ENCODE measurements around the gene ZFAND3.

Gene ZFAND3

GRCh38 chr6:38185244-38185643 is 365.7 kb downstream of the ZFAND3 start:
- no peak overlapping the region for H3K4me3 Mint-ChIP-seq
- H3K27me3 Mint-ChIP-seq (ENCODE audit: low read depth) = no peaks in the 10 kb centered on the region
- no peaks in the 10 kb centered on the region for H3K4me1 Mint-ChIP-seq (ENCODE audit: low read depth)
- no peak for DNase-seq (ENCODE audit: low spot score)
- H3K27ac Mint-ChIP-seq = no peak overlapping the region
- no peaks in the 10 kb centered on the region for H3K9me3 Mint-ChIP-seq
- no peaks in the 10 kb centered on the region for H3K36me3 Mint-ChIP-seq (ENCODE audit: low read depth)

GRCh38 chr6:38185752-38186151 is 366.2 kb downstream of the ZFAND3 start:
- Mint-ChIP-seq H3K27ac (no peak overlapping the region), H3K4me3 (no peak overlapping the region), H3K27me3 (ENCODE audit: low read depth) (no peaks in the 10 kb centered on the region), H3K36me3 (ENCODE audit: low read depth) (no peaks in the 10 kb centered on the region), H3K4me1 (ENCODE audit: low read depth) (no peaks in the 10 kb centered on the region), H3K9me3 (no peaks in the 10 kb centered on the region)
- DNase-seq (ENCODE audit: low spot score) = no peak

GRCh38 chr6:38187325-38187724 is 367.8 kb downstream of the ZFAND3 start:
- Mint-ChIP-seq H3K27me3 (ENCODE audit: low read depth) (no peaks in the 10 kb centered on the region), H3K36me3 (ENCODE audit: low read depth) (no peaks in the 10 kb centered on the region), H3K4me1 (ENCODE audit: low read depth) (no peaks in the 10 kb centered on the region), H3K4me3 (no peak overlapping the region), H3K27ac (no peak overlapping the region), H3K9me3 (no peaks in the 10 kb centered on the region)
- DNase-seq (ENCODE audit: low spot score) = no peak

GRCh38 chr6:38187811-38188590 is 368.5 kb downstream of the ZFAND3 start:
- Mint-ChIP-seq H3K4me1 (ENCODE audit: low read depth) (no peaks in the 10 kb centered on the region), H3K27me3 (ENCODE audit: low read depth) (no peaks in the 10 kb centered on the region), H3K9me3 (no peaks in the 10 kb centered on the region), H3K27ac (no peak overlapping the region), H3K4me3 (no peak overlapping the region), H3K36me3 (ENCODE audit: low read depth) (no peaks in the 10 kb centered on the region)
- no peak for DNase-seq (ENCODE audit: low spot score)

GRCh38 chr6:38188677-38189335 is 369.3 kb downstream of the ZFAND3 start:
- Mint-ChIP-seq H3K4me3 (no peak overlapping the region), H3K27ac (no peak overlapping the region), H3K9me3 (no peaks in the 10 kb centered on the region), H3K4me1 (ENCODE audit: low read depth) (no peaks in the 10 kb centered on the region), H3K27me3 (ENCODE audit: low read depth) (no peaks in the 10 kb centered on the region), H3K36me3 (ENCODE audit: low read depth) (no peaks in the 10 kb centered on the region)
- DNase-seq (ENCODE audit: low spot score) = no peak

- Mint-ChIP-seq H3K4me1 (ENCODE audit: low read depth) (no peaks in the 10 kb centered on the region), H3K27me3 (ENCODE audit: low read depth) (no peaks in the 10 kb centered on the region), H3K36me3 (ENCODE audit: low read depth) (no peaks in the 10 kb centered on the region), H3K9me3 (no peaks in the 10 kb centered on the region), H3K4me3 (no peak overlapping the region), H3K27ac (no peak overlapping the region)
- no peak for DNase-seq (ENCODE audit: low spot score)
These were observed 371.9 kb downstream of the ZFAND3 start for GRCh38 chr6:38191418-38191817.

GRCh38 chr6:38192011-38192410 is 372.5 kb downstream of the ZFAND3 start:
- DNase-seq (ENCODE audit: low spot score) = no peak
- H3K27me3 Mint-ChIP-seq (ENCODE audit: low read depth) = no peaks in the 10 kb centered on the region
- H3K4me3 Mint-ChIP-seq = no peak overlapping the region
- H3K27ac Mint-ChIP-seq = no peak overlapping the region
- no peaks in the 10 kb centered on the region for H3K36me3 Mint-ChIP-seq (ENCODE audit: low read depth)
- no peaks in the 10 kb centered on the region for H3K4me1 Mint-ChIP-seq (ENCODE audit: low read depth)
- no peaks in the 10 kb centered on the region for H3K9me3 Mint-ChIP-seq

GRCh38 chr6:38192487-38192886 is 373.0 kb downstream of the ZFAND3 start:
- no peaks in the 10 kb centered on the region for H3K27me3 Mint-ChIP-seq (ENCODE audit: low read depth)
- no peak for DNase-seq (ENCODE audit: low spot score)
- no peaks in the 10 kb centered on the region for H3K4me1 Mint-ChIP-seq (ENCODE audit: low read depth)
- no peaks in the 10 kb centered on the region for H3K9me3 Mint-ChIP-seq
- H3K4me3 Mint-ChIP-seq = no peak overlapping the region
- H3K27ac Mint-ChIP-seq = no peak overlapping the region
- no peaks in the 10 kb centered on the region for H3K36me3 Mint-ChIP-seq (ENCODE audit: low read depth)

GRCh38 chr6:38193051-38193450 is 373.5 kb downstream of the ZFAND3 start:
- Mint-ChIP-seq H3K4me1 (ENCODE audit: low read depth) (no peaks in the 10 kb centered on the region), H3K36me3 (ENCODE audit: low read depth) (no peaks in the 10 kb centered on the region), H3K4me3 (no peak overlapping the region), H3K27ac (no peak overlapping the region), H3K27me3 (ENCODE audit: low read depth) (no peaks in the 10 kb centered on the region), H3K9me3 (no peaks in the 10 kb centered on the region)
- no peak for DNase-seq (ENCODE audit: low spot score)

- Mint-ChIP-seq H3K4me1 (ENCODE audit: low read depth) (no peaks in the 10 kb centered on the region), H3K9me3 (no peaks in the 10 kb centered on the region), H3K27ac (no peak overlapping the region), H3K4me3 (no peak overlapping the region), H3K36me3 (ENCODE audit: low read depth) (no peaks in the 10 kb centered on the region), H3K27me3 (ENCODE audit: low read depth) (no peaks in the 10 kb centered on the region)
- DNase-seq (ENCODE audit: low spot score) = no peak
These were observed 374.2 kb downstream of the ZFAND3 start for GRCh38 chr6:38193481-38194281.

GRCh38 chr6:38194282-38194572 is 374.7 kb downstream of the ZFAND3 start:
- Mint-ChIP-seq H3K27me3 (ENCODE audit: low read depth) (no peaks in the 10 kb centered on the region), H3K27ac (no peak overlapping the region), H3K4me3 (no peak overlapping the region), H3K9me3 (no peaks in the 10 kb centered on the region), H3K36me3 (ENCODE audit: low read depth) (no peaks in the 10 kb centered on the region), H3K4me1 (ENCODE audit: low read depth) (no peaks in the 10 kb centered on the region)
- no peak for DNase-seq (ENCODE audit: low spot score)

- Mint-ChIP-seq H3K4me3 (no peak overlapping the region), H3K9me3 (no peaks in the 10 kb centered on the region), H3K27me3 (ENCODE audit: low read depth) (no peaks in the 10 kb centered on the region), H3K4me1 (ENCODE audit: low read depth) (no peaks in the 10 kb centered on the region), H3K36me3 (ENCODE audit: low read depth) (no peaks in the 10 kb centered on the region), H3K27ac (no peak overlapping the region)
- no peak for DNase-seq (ENCODE audit: low spot score)
These were observed 375.1 kb downstream of the ZFAND3 start for GRCh38 chr6:38194589-38194988.

GRCh38 chr6:38195113-38195635 is 375.6 kb downstream of the ZFAND3 start:
- DNase-seq (ENCODE audit: low spot score) = no peak

GRCh38 chr6:38198219-38198618 is 378.7 kb downstream of the ZFAND3 start:
- H3K27me3 Mint-ChIP-seq (ENCODE audit: low read depth) = no peaks in the 10 kb centered on the region
- no peak overlapping the region for H3K4me3 Mint-ChIP-seq
- H3K9me3 Mint-ChIP-seq = no peaks in the 10 kb centered on the region
- no peak for DNase-seq (ENCODE audit: low spot score)
- H3K27ac Mint-ChIP-seq = no peak overlapping the region
- H3K4me1 Mint-ChIP-seq (ENCODE audit: low read depth) = no peaks in the 10 kb centered on the region
- no peaks in the 10 kb centered on the region for H3K36me3 Mint-ChIP-seq (ENCODE audit: low read depth)

More at GRCh38 chr6:38195113-38195635, 375.6 kb downstream of the ZFAND3 start:
- Mint-ChIP-seq H3K4me3 (no peak overlapping the region), H3K36me3 (ENCODE audit: low read depth) (no peaks in the 10 kb centered on the region), H3K4me1 (ENCODE audit: low read depth) (no peaks in the 10 kb centered on the region), H3K27ac (no peak overlapping the region), H3K9me3 (no peaks in the 10 kb centered on the region), H3K27me3 (ENCODE audit: low read depth) (no peaks in the 10 kb centered on the region)

Data from T-helper 2 cell treated with Interferon-gamma antibody and Interleukin-4, amounts not matched to agents 5 μg/mL and 100 μg/mL, for 36 hours (primary cell).